GM20431 (cell line): ENCODE measurements around the gene APBA2.
"Not testable (repeated sequence)": the region's sequence is repeated elsewhere in the genome, so short reads cannot be mapped to it uniquely, and the experiment has no call there.

Experiments
- in situ Hi-C: fragments of 300-500 bp; cut with MseI, MboI; formaldehyde crosslinking; loops from one replicate; pipeline ENCODE4 v1.15.0; 2020; ENCODE audit warnings: low sequenced_read_pairs; ENCODE audit not compliant: unreplicated experiment

Gene APBA2

GRCh38 chr15:29045161-29045560 lies 159.4 kb downstream of the APBA2 start:
- in situ Hi-C loops: not testable (repeated sequence)

DNA sequence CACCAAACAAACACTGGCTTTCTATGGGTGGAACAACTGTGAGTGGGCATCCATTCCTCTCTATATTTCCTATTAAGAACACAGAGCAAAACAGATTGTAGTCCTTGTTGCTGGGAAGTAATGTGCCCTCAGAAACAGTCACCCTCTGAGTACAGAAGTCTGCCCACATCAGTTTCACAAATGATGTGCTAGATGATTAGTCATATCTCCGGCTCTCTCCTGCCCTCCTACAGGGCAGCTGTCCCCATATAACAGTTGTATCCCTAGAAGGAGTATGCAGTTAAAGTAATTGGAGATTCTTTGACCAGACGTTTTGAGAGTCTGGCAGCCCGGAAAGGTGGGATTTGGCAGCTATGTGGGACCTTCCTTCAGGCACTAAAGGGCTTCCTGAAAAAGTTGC lies 159.9 kb downstream of the APBA2 start:
- in situ Hi-C loops: no loop called here

- in situ Hi-C loops: no loop called here
Measured at GRCh38 chr15:29046281-29046810, 160.6 kb downstream of the APBA2 start.

- in situ Hi-C loops: no loop called here
Measured at GRCh38 chr15:29046977-29047376, 161.2 kb downstream of the APBA2 start.

DNA sequence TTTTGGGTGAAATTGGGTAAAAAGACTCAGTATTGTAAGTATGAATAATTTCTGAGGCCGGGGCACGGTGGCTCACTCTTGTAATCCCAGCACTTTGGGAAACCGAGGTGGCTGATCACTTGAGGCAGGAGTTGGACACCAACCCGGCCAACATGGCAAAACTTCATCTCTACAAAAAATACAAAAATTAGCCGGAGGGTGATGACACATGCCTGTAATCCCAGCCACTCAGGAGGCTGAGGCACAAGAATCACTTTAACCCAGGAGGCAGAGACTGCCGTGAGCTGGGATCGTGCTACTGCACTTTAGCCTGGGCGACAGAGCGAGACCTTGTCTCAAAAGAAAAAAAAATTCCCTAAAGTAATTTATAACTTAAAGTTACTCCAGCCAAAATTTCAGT lies 162.2 kb downstream of the APBA2 start:
- in situ Hi-C loops: no loop called here

GRCh38 chr15:29050870-29051269 lies 165.1 kb downstream of the APBA2 start:
- in situ Hi-C loops: no loop called here

- in situ Hi-C loops: no loop called here
Measured at GRCh38 chr15:29051422-29051821, 165.6 kb downstream of the APBA2 start.

GRCh38 chr15:29053006-29053405 lies 167.2 kb downstream of the APBA2 start:
- in situ Hi-C loops: no loop called here

DNA sequence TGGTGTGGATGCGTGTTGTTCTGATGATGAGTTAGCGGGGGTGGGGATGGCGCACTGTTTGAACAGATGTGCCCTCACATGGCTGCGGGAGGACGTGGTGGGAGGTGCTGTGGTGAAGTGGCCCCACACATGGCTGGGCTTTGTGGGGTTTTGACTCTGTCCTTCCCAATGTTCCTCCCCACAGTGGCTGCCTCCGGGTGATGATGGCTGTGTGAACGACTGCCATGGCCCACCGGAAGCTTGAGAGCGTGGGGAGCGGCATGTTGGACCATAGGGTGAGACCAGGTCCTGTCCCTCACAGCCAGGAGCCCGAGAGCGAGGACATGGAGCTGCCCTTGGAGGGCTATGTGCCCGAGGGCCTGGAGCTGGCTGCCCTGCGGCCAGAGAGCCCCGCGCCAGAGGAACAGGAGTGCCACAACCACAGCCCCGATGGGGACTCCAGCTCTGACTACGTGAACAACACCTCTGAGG lies 167.9 kb downstream of the APBA2 start:
- in situ Hi-C loops: no loop called here

DNA sequence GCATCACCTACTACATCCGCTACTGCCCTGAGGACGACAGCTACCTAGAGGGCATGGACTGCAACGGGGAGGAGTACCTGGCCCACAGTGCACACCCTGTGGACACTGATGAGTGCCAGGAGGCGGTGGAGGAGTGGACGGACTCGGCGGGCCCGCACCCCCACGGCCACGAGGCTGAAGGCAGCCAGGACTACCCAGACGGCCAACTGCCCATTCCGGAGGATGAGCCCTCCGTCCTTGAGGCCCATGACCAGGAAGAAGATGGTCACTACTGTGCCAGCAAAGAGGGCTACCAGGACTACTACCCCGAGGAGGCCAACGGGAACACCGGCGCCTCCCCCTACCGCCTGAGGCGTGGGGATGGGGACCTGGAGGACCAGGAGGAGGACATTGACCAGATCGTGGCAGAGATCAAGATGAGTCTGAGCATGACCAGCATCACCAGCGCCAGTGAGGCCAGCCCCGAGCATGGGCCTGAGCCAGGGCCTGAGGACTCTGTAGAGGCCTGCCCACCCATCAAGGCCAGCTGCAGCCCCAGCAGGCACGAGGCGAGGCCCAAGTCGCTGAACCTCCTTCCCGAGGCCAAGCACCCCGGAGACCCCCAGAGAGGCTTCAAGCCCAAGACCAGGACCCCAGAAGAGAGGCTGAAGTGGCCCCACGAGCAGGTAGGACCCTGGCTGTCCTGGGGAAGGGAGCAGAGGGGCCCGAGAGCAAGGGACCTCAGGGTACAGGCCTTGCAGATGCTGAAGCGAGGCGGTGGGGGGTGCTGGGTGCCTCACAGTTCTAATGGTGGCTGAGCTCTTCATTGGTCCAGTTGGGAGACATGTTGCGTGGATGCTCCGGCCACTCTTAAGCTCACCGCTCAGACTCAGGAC lies 168.6 kb downstream of the APBA2 start:
- in situ Hi-C loops: no loop called here

DNA sequence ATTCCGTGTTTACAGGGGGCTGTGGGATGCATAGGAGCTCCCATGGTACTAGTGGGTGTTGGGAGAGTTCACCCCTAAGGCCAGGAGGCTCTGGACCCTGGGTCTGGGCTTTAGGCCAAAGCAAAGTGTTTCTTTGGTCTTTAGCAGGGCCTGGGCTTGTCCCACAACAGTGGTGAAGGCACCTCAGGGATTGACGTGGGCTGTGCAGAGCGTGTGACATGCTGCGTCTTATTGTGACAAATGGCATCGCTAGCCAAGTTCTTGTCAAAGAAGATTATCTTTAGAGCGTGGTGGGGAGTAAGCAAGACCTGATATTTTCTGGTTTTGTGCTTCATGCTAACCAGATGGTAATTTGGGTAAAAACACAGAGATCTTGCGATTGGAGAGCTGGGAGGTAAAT lies 170.1 kb downstream of the APBA2 start:
- in situ Hi-C loops: no loop called here

DNA sequence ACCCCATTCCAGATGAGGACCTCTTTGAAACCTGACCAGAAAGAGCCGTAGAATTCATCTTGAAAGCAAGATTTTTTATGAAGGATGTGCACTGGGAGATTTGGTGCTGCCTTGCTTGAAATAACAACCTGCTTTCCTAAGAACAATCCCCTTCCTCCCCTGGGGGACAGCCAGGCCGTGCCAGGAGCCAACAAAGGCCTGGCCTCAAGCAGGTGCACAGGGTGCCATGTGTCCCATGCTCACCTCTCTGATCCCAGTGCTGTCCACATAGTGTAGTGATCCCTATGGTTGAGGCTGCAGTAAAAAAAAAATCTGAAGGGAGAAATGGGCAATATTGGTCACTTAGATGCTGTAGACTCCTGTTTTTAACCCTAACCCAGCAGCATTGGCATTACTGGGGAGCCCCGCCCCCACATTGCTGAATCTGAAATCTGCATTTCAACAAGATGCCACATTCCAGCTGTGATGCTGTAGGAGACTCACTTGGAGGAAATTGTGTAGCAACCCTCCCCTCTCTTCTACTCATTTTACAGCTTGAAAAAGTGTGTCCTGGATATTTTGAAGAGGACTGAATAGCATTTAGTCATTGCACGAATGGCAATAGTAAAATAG lies 171.2 kb downstream of the APBA2 start:
- in situ Hi-C loops: no loop called here

- in situ Hi-C loops: no loop called here
Measured at GRCh38 chr15:29057856-29058255, 172.1 kb downstream of the APBA2 start.

GRCh38 chr15:29058903-29059539 lies 173.2 kb downstream of the APBA2 start:
- in situ Hi-C loops: no loop called here

DNA sequence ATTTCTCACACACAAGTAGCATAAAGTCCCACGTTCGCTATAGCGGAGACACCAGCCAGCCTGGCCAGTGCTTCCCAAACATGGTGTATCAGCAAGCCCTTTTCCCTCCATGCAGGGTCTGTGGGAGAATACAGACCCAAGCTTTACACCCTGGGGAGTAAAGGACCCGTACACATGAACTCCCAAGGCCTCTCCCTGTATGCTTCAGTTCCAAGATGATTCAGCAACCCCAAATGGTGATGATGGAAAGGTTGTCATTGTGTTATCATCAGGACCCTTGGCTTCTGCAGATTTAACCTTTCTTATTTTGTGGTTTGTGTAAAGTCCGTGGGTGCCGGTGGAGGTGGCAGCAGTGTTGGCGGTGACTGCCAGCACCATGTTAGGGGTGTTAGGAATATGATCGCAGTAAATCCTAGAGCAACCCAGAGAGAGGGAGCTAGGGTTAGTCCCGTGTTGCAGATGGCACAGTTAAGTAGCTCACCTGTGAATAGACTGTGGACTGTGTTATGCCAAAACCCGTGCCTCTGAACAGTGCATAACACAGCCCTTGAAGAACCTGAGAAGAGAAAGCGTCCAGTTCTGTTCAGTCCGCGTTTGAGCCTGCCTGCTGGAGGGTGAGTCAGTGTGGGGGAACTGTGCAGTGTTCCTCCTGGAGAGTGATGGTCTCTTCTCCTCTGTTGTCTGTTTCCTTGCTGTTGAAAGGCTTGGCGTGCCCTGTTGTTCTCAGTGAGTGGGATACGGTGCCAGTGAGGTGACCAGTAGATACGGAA lies 174.3 kb downstream of the APBA2 start:
- in situ Hi-C loops: no loop called here

DNA sequence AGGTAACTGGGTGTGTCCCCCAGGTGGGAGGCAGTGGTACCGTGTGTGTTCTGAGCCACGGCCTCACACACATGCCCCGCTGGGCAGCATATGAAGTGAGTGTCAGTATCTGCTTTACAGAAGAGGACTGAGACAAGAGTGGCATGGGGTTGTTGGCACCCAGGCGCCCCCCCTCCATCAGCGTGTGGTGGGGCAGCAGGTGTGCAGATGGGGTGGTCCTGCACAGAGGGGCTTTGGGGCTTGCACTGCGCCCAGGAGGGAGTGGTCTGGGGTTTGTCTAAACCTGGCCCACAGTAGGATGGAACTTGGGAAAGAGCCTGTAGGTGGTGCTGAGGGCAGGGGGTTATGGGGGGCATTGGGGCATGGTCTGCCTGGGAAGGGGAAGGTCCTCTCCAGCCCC lies 176.0 kb downstream of the APBA2 start:
- in situ Hi-C loops: no loop called here

DNA sequence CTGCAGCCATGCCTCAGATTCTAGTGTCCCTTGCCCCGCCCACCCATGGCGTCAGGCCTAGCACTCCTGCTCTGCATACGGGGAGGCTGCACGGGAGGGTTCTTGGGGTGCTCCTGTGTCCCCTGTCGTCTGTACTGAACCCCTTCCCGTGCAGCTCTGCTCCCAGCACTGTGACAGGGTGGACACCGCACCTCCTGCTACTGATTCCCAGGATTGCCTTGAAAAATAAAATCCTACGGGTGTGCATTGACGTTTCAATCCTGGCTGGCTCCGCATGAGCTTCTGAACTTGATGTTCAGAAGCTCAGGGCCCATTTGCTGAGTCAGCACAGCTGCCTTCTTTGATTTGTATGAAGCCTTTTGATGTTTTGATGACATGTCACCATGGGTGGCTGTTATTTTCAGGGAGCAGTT lies 176.4 kb downstream of the APBA2 start:
- in situ Hi-C loops: no loop called here

- in situ Hi-C loops: no loop called here
Measured at GRCh38 chr15:29062626-29063025, 176.9 kb downstream of the APBA2 start.

GRCh38 chr15:29063646-29064045 lies 177.9 kb downstream of the APBA2 start:
- in situ Hi-C loops: no loop called here

GRCh38 chr15:29064290-29064689 lies 178.5 kb downstream of the APBA2 start:
- in situ Hi-C loops: no loop called here
